Endothelial cell of umbilical vein (primary cell): Measurements from ENCODE around the gene TTC39A. TPM values are rescaled to one million over a fixed set of nuclear protein-coding genes. Genes with fewer than 3 reads are reported as not detected.

ENCODE experiments used
- BruUV-seq: library from RNA; stranded (reverse); fragments of 400-500 nt; replicated peaks from 2 replicates; lab custom pipeline; 2021; lab: Mats Ljungman, UMichigan
- CTCF ChIA-PET: fragments of 300-600, 350-600 bp; sonication (Branson Sonifier 250); formaldehyde crosslinking; loops from one replicate; lab custom pipeline; 2021; ENCODE audit warnings: antibody characterized with exemption, inconsistent platforms; lab: Charles Lee
- POLR2A ChIA-PET: fragments of 300-600, 350-600 bp; sonication (Branson Sonifier 250); formaldehyde crosslinking; loops from one replicate; lab custom pipeline; 2021; ENCODE audit warnings: antibody characterized with exemption, inconsistent platforms; lab: Charles Lee
- DNase-seq: peaks from one replicate; pipeline ENCODE4 v3.0.0-alpha.2; 2011; ENCODE audit warnings: low read depth, low spot score
- FAIRE-seq: peaks from 2 replicates; lab custom pipeline; 2011; peaks lifted over from hg19 to GRCh38; lab: Jason Lieb, UNC
- H2AFZ ChIP-seq: 2 replicates; pipeline ENCODE4 v1.6.0; 2012; ENCODE audit warnings: low read depth, low read length, control low read depth, inconsistent platforms
- H3K27ac ChIP-seq: 2 replicates; pipeline ENCODE4 v1.5.1; 2011; ENCODE audit warnings: low read depth, mild to moderate bottlenecking, control low read depth, low read length, moderate library complexity; ENCODE audit not compliant: insufficient read depth
- H3K27me3 ChIP-seq, 2 experiments: 2 replicates each; pipeline versions ENCODE4 v1.6.0 to v1.6.1; 2011; ENCODE audit warnings: low read length in 2 of 2, mixed read lengths in 1 of 2; ENCODE audit not compliant: control insufficient read depth in 2 of 2, insufficient read depth in 2 of 2
- H3K36me3 ChIP-seq, 2 experiments: 2 replicates in 1 of 2; 3 replicates in 1 of 2; pipeline ENCODE4 v1.5.1; 2011; ENCODE audit warnings: low read length in 2 of 2, mild to moderate bottlenecking in 1 of 2, moderate library complexity in 1 of 2; ENCODE audit not compliant: control insufficient read depth in 2 of 2, insufficient read depth in 2 of 2; ENCODE audit errors: extremely low read depth in 1 of 2
- H3K4me1 ChIP-seq: 3 replicates; pipeline ENCODE4 v1.5.1; 2011; ENCODE audit warnings: mild to moderate bottlenecking, low read length; ENCODE audit not compliant: control insufficient read depth, insufficient read depth; ENCODE audit errors: extremely low read depth
- H3K4me2 ChIP-seq: 2 replicates; pipeline ENCODE4 v1.6.1; 2011; ENCODE audit warnings: low read length, control low read depth, mixed read lengths; ENCODE audit not compliant: insufficient read depth
- H3K4me3 ChIP-seq, 3 experiments: fragments of 200-600 bp in 1 of 3; sonication (generic), shearing (Covaris generic) in 1 of 3; replicated peaks in 1 of 3; 2 replicates each; pipeline ENCODE4 v1.5.1; 2011 to 2016; ENCODE audit warnings: control low read depth in 3 of 3, low read length in 3 of 3, mild to moderate bottlenecking in 2 of 3, inconsistent platforms in 1 of 3, low read depth in 1 of 3, moderate library complexity in 1 of 3; ENCODE audit not compliant: insufficient read depth in 1 of 3
- H3K79me2 ChIP-seq: 2 replicates; pipeline ENCODE4 v1.6.0; 2012; ENCODE audit warnings: low read length, inconsistent platforms; ENCODE audit not compliant: control insufficient read depth, insufficient read depth
- H3K9ac ChIP-seq: replicated peaks from 2 replicates; pipeline ENCODE3; 2011; ENCODE audit warnings: low read length, control low read depth; ENCODE audit not compliant: insufficient read depth; ENCODE audit errors: extremely low read depth
- H3K9me1 ChIP-seq: replicated peaks from 3 replicates; pipeline ENCODE4 v1.6.0; 2011; ENCODE audit warnings: mild to moderate bottlenecking, low read length; ENCODE audit not compliant: control insufficient read depth, insufficient read depth; ENCODE audit errors: extremely low read depth
- H3K9me3 ChIP-seq: replicated peaks from 2 replicates; pipeline ENCODE4 v1.5.1; 2012; ENCODE audit warnings: low read length, inconsistent platforms; ENCODE audit not compliant: control insufficient read depth, insufficient read depth
- H4K20me1 ChIP-seq: replicated peaks from 2 replicates; pipeline ENCODE3; 2011; ENCODE audit warnings: mild to moderate bottlenecking, low read length; ENCODE audit not compliant: control insufficient read depth, insufficient read depth; ENCODE audit errors: extremely low read depth
- CTCF ChIP-seq, 2 donors: IDR thresholded peaks; 1 replicate in 1 of 2; 2 replicates in 1 of 2; pipeline ENCODE4 v1.5.1; 2011; ENCODE audit warnings: low read length in 2 of 2, mild to moderate bottlenecking in 2 of 2, moderate library complexity in 2 of 2, control low read depth in 1 of 2, inconsistent platforms in 1 of 2, low read depth in 1 of 2; ENCODE audit not compliant: insufficient read depth in 1 of 2; ENCODE audit errors: extremely low read depth in 1 of 2
- EZH2 ChIP-seq: IDR thresholded peaks from 2 replicates; pipeline ENCODE4 v1.6.1; 2012; ENCODE audit warnings: borderline replicate concordance, low read depth, mild to moderate bottlenecking, moderate library complexity, low read length, inconsistent platforms; ENCODE audit not compliant: severe bottlenecking
- FOS ChIP-seq: IDR thresholded peaks from 2 replicates; pipeline ENCODE4 v1.6.1; 2011; ENCODE audit warnings: mild to moderate bottlenecking, low read length, moderate library complexity, borderline replicate concordance; ENCODE audit not compliant: insufficient read depth
- GATA2 ChIP-seq: IDR thresholded peaks from 2 replicates; pipeline ENCODE4 v1.7.0; 2011; ENCODE audit warnings: low read depth, mild to moderate bottlenecking, moderate library complexity, mixed read lengths, low read length; ENCODE audit not compliant: insufficient read length, insufficient read depth
- JUN ChIP-seq: IDR thresholded peaks from 2 replicates; pipeline ENCODE4 v1.6.1; 2011; ENCODE audit warnings: borderline replicate concordance, low read depth; ENCODE audit not compliant: insufficient read length, insufficient read depth
- MAX ChIP-seq: IDR thresholded peaks from 2 replicates; pipeline ENCODE4 v1.6.1; 2011; ENCODE audit not compliant: insufficient read depth, insufficient read length
- MYC ChIP-seq: IDR thresholded peaks from one replicate; pipeline ENCODE4 v1.6.1; 2011; ENCODE audit warnings: mild to moderate bottlenecking, low read depth, low read length
- POLR2A ChIP-seq: IDR thresholded peaks from 2 replicates; pipeline ENCODE4 v1.6.1; 2012; ENCODE audit warnings: low read depth, mild to moderate bottlenecking, control low read depth, low read length
- POLR2AphosphoS5 ChIP-seq: IDR thresholded peaks from 2 replicates; pipeline ENCODE4 v1.6.1; 2012; ENCODE audit warnings: low read depth, mild to moderate bottlenecking, control low read depth, low read length, moderate library complexity; ENCODE audit not compliant: insufficient read depth
- dilution Hi-C: fragments of 300-500 bp; cut with MboI; formaldehyde crosslinking; loops from one replicate; pipeline ENCODE4 v1.15.0; 2019; ENCODE audit warnings: low sequenced_read_pairs; ENCODE audit not compliant: extremely low pct_ligation_motif_present
- intact Hi-C: fragments of 100-400 bp; cut with micrococcal nuclease; formaldehyde crosslinking; loops from one replicate; pipeline ENCODE4 v1.10.0; 2022
- polyA plus RNA-seq, 4 experiments: library from polyadenylated mRNA; depleted of rRNA in 3 of 4; stranded (reverse) in 3 of 4; unstranded in 1 of 4; fragments of >200 nt; gene quantifications; 2 replicates each; pipeline versions ENCODE4 v1.2.1 to v1.2.3, GENCODE V29; 2011 to 2012; ENCODE audit warnings: missing spikeins in 1 of 4
- total RNA-seq: library from RNA; stranded (reverse); gene quantifications from 2 replicates; pipeline ENCODE4 v1.2.3, GENCODE V29; 2021

The TTC39A gene
- total and polyA plus RNA-seq, 2 donors (not counting 3 experiments of a cell fraction or from before 2014, with no cell fraction given), result 1.1 to 1.7 TPM

- Histone ChIP-seq H2AFZ (no peak overlapping the region), H3K9ac (no peak overlapping the region), H3K9me3 (no peaks in the 10 kb centered on the region), H3K4me2 (no peak overlapping the region), H3K27me3 (peaks cover 17 to 19% of the 10 kb centered on the region in 2 experiments), H3K79me2 (no peaks in the 10 kb centered on the region), H4K20me1 (no peaks in the 10 kb centered on the region), H3K36me3 (no peaks in the 10 kb centered on the region), H3K9me1 (no peaks in the 10 kb centered on the region), H3K4me3 (no peak overlapping the region), H3K4me1 (no peaks in the 10 kb centered on the region), H3K27ac (no peak overlapping the region)
- dilution Hi-C loops, result no loop called here
- TF ChIP-seq MAX (no peak), JUN (no peak), EZH2 (no peak), GATA2 (no peak), MYC (no peak), FOS (no peak), CTCF (IDR thresholded peaks at IDR 0.05; ENCODE audit: extremely low read depth in 1 of 2, insufficient read depth in 1 of 2, low read depth in 1 of 2, low read length in 2 of 2) (no peak), POLR2A (no peak), POLR2AphosphoS5 (no peak)
- ChIA-PET CTCF (no interaction called here), POLR2A (no interaction called here)
- no peak for DNase-seq
- intact Hi-C loops, result no loop called here
- no peak for FAIRE-seq
- no TSS peak for BruUV-seq
Observed at GRCh38 chr1:51343624-51344023, 13.3 kb upstream of the TTC39A start.
